ENCODE results near the gene TPP1. TPM values are rescaled to one million over a fixed set of nuclear protein-coding genes. Genes with fewer than 3 reads are reported as not detected.

TPP1 gene
- total RNA-seq, 4 donors from 2014 or later, result 45.6 to 81.3 (median 58.0) TPM

GRCh38 chr11:6642957-6643356 lies 23.7 kb upstream of the TPP1 start:
- H3K27me3 ChIP-seq, result peaks cover 0 to 6% of the 10 kb centered on the region in 2 donors
- TF ChIP-seq POLR2A (IDR thresholded peaks at IDR 0.05), result no peak
- TF ChIP-seq CTCF (IDR thresholded peaks at IDR 0.05), result no peak
- TF ChIP-seq EP300 (IDR thresholded peaks at IDR 0.05), result no peak
- DNase-seq (ENCODE audit: low spot score in 2 of 2), result no peak
- H3K27ac ChIP-seq, result no peak overlapping the region
- H3K4me3 ChIP-seq, result no peak overlapping the region
- no peaks in the 10 kb centered on the region for H3K9me3 ChIP-seq
- 93% methylated on average over 7 of the region's 7 CpGs for WGBS, 2 donors
- peaks cover 0 to 48% (median 35%) of the 10 kb centered on the region in 4 donors for H3K4me1 ChIP-seq
- H3K36me3 ChIP-seq, result peaks cover 0 to 6% (median 0%) of the 10 kb centered on the region in 3 donors

GRCh38 chr11:6640985-6641701 lies 21.9 kb upstream of the TPP1 start:
- no peak overlapping the region for H3K27ac ChIP-seq
- H3K4me1 ChIP-seq, result peaks cover 0 to 48% (median 32%) of the 10 kb centered on the region in 4 donors
- TF ChIP-seq EP300 (IDR thresholded peaks at IDR 0.05) (no peak), CTCF (IDR thresholded peaks at IDR 0.05) (no peak), POLR2A (IDR thresholded peaks at IDR 0.05) (no peak)
- H3K27me3 ChIP-seq, result peaks cover 0 to 3% of the 10 kb centered on the region in 2 donors
- H3K4me3 ChIP-seq, result no peak overlapping the region
- H3K36me3 ChIP-seq, result peaks cover 0 to 6% (median 0%) of the 10 kb centered on the region in 3 donors
- WGBS, 2 donors, result 97 to 99% methylated on average over 23 to 24 of the region's 26 CpGs
- DNase-seq (ENCODE audit: low spot score in 2 of 2), result no peak
- H3K9me3 ChIP-seq, result no peaks in the 10 kb centered on the region

- WGBS, 2 donors, result 96% methylated on average over 34 to 35 of the region's 36 CpGs
- Histone ChIP-seq H3K27ac (no peak overlapping the region), H3K36me3 (peaks cover 0 to 6% (median 0%) of the 10 kb centered on the region in 3 donors), H3K4me3 (no peak overlapping the region), H3K9me3 (no peaks in the 10 kb centered on the region), H3K4me1 (peaks cover 0 to 48% (median 32%) of the 10 kb centered on the region in 4 donors), H3K27me3 (no peaks in the 10 kb centered on the region)
- no peak for DNase-seq (ENCODE audit: low spot score in 2 of 2)
- TF ChIP-seq POLR2A (IDR thresholded peaks at IDR 0.05), result no peak
- TF ChIP-seq EP300 (IDR thresholded peaks at IDR 0.05), result no peak
- no peak for TF ChIP-seq CTCF (IDR thresholded peaks at IDR 0.05)
Observed at GRCh38 chr11:6640036-6640984, 21.1 kb upstream of the TPP1 start.

GRCh38 chr11:6638429-6638828 lies 19.2 kb upstream of the TPP1 start:
- H3K9me3 ChIP-seq, result no peaks in the 10 kb centered on the region
- no peak for TF ChIP-seq POLR2A (IDR thresholded peaks at IDR 0.05)
- no peak for TF ChIP-seq CTCF (IDR thresholded peaks at IDR 0.05)
- TF ChIP-seq EP300 (IDR thresholded peaks at IDR 0.05), result no peak
- WGBS, 2 donors, result 72 to 83% methylated on average over 4 of the region's 4 CpGs
- DNase-seq (ENCODE audit: low spot score in 2 of 2), result no peak
- peaks cover 0 to 6% (median 0%) of the 10 kb centered on the region in 3 donors for H3K36me3 ChIP-seq
- H3K4me3 ChIP-seq, result no peak overlapping the region
- H3K27ac ChIP-seq, result no peak overlapping the region
- peaks cover 0 to 65% (median 36%) of the 10 kb centered on the region in 4 donors for H3K4me1 ChIP-seq
- H3K27me3 ChIP-seq, result no peaks in the 10 kb centered on the region
